DOHH2 (cell line): ENCODE data around the gene NUP62.
"Not testable (repeated sequence)": the region's sequence is repeated elsewhere in the genome, so short reads cannot be mapped to it uniquely, and the experiment has no call there.

Source experiments
- CTCF ChIP-seq: fragments of 200-600 bp; sonication (generic); IDR thresholded peaks from one replicate; pipeline ENCODE4 v1.5.1; 2014; ENCODE audit warnings: antibody characterized with exemption, mild to moderate bottlenecking, low read depth, low read length; ENCODE audit not compliant: poor library complexity, severe bottlenecking
- EZH2phosphoT487 ChIP-seq: fragments of 200-600 bp; sonication (generic); IDR thresholded peaks from 2 replicates; pipeline ENCODE4 v1.6.1; 2017; ENCODE audit warnings: borderline replicate concordance, mild to moderate bottlenecking, antibody characterized with exemption, low read length, moderate library complexity, mixed read lengths

DNA sequence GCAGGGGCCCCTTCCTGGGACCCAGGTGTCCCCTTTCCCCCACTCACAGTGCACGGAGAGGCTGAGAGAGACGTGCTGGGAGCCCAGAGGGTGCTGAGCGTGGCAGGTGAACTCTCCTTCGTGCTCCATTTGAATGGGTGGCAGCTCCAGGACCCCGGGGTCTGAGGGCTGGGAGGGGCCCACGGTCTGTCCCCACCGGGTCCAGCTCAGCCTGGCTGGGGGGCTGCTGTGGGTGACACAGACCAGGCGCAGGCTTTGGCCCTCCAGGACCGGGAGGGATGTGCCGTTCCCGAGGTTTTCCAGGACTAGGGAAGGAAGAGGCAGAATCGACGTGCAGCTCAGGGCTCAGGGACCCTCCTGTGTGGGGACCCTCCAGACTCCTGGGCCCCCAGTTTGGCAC lies 29.3 kb upstream of the NUP62 start:
- not testable (repeated sequence) for TF ChIP-seq CTCF, EZH2phosphoT487
